NCI-H2029 treated with DMSO at 0.1 percent for 48 hours (cell line): Measurements from ENCODE around the gene SOX18.

ENCODE experiments used
- DNase-seq: peaks from one replicate; lab custom pipeline; 2025; lab: John Stamatoyannopoulos, UW

SOX18 gene

DNA sequence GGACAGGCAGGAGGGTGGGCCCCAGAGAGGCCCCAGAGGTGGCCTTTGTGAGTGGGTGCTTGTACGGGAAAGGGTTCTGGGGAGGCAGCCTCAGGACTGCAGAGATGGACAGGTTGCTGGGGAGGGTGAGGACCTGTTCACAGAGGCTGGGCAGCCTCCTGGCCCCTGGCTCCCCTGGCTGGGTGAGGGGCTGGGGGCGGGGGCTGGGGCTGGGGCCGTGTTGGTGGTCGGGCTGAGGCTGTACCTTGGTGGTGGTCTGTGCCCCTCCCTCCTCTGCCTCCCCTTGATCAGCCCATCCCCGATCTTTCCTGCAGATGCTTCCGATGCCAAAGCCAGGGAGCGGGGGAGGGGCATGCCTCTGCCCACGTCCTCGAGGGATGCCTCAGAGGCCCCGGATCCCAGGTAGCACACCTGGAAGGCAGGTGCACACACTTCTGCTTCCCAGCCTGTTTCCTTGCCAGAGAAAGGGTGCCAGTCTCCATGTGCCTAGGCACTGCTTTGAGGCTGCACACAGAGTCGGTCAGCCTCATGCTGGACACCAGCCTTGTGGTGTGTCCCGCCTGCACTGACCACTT, 18.4 kb upstream of the SOX18 start:
- no peak for DNase-seq

DNA sequence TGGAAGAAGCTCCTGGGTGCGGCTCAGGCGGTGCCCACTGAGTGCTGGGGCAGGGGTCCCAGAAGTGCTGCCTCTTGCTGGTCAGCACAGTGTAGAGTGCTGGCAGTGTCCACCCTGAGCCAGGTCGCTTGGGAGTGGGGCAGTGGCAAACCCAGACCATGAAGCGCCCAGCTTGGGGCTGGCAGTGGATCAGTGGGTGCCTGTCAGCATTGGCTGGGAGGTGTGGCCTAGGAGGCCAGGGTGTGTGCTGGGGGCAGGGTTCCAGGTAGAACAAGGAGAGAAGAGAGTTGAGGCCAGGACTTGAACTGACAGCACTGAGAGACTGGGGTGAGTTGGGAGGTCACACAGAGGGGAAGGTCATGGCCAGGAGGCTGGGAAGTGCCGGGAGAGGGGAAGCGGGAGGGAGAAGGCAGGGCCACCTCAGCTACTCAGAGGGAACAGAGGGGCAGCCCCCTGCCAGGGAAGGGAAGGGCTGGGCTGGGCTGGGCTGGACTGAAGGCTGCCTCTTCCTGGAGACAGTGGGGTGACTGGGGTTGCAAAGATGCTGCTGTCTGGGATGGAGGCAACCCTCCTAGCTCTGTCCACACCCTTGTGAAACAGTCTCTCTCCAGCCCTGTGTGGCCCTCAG, 17.7 kb upstream of the SOX18 start:
- no peak for DNase-seq

DNA sequence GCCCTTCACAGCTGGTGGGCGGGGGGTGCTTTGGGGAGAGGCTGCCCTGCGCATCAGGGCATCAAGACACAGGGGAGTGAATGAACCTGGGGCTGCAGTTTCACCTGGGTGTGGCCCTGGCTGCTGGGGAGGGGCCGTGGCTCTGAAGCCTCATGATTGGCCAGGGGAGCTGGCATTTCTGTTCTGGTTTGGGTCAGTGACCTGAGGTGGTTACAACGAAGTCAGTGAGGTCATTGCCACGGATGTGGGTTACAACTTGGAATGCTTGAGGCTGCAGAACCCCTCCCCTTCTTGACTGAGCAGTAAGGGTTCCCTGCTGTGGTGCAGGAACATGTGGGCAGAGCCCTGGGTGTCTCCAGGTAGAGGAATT, 16.5 kb upstream of the SOX18 start:
- no peak for DNase-seq

DNA sequence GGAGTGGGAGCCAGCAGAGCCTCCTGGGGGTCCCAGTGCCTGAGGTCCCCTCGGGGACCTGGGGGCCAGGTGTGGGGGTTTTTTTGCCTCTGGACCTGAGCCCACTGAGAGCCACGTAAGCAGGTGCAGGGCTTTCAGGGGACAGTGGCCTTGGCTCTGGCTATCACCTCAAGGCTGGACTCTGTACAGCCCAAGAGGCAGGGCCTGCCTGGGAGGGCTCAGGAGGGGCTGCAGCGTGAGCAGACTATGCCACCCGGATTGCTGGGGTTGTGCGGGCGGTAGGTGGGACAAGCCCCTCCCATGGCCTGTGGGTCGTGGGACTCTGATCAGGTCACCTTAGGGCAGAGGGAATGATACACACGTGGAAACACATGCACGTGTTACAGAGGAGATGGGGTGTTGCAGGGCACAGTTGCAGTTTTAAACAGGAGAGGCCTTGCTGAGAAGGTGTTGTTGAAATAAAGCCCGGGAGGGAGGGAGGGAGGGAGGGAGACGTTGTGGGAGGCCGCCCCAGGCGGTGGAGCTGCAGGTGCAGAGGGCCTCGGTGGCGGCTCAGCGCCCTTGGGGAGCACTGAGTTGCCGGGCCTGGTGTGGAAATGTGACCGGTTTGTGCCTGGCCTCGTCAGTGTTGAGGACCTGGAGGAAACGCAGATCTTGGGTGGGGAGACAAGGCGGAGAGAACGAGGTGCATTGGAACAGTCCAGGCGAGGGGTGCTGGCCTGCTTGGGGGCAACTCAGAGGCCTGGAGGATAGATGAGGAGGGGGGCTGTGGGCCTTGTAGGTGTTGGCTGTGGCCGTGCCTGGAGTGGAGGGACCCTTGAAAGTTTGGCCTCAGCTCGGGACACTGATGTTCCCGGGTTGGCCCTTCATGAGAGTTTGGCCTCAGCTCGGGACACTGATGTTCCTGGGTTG, 15.9 kb upstream of the SOX18 start:
- DNase-seq = no peak

DNA sequence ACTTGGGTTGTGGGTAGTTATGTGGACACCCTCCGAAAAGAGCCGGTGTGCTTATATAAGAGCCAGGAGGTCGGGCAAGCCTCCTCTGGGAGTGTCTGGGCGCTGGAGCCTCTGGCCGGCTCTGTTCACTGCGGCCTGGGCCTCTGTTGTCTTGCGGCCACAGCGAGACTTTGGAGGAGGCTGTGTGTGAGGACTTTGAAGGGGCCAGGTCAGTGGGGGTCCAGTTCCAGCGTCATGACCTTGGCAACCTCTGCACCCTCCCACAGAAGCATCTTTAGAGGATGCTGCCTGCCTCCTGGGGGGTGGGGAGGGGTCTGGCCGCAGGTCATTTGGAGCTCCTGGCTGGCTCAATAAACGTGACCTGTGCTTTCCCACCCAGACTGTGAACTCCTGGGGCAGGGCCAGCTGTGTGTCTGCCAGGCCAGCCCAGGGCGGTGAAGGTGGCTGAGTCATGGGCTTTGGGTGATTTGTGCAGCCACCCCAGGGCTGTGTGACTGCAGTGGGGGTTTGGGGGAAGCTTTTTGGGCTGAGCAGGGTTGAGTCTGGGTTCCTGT, 14.8 kb upstream of the SOX18 start:
- no peak for DNase-seq

DNA sequence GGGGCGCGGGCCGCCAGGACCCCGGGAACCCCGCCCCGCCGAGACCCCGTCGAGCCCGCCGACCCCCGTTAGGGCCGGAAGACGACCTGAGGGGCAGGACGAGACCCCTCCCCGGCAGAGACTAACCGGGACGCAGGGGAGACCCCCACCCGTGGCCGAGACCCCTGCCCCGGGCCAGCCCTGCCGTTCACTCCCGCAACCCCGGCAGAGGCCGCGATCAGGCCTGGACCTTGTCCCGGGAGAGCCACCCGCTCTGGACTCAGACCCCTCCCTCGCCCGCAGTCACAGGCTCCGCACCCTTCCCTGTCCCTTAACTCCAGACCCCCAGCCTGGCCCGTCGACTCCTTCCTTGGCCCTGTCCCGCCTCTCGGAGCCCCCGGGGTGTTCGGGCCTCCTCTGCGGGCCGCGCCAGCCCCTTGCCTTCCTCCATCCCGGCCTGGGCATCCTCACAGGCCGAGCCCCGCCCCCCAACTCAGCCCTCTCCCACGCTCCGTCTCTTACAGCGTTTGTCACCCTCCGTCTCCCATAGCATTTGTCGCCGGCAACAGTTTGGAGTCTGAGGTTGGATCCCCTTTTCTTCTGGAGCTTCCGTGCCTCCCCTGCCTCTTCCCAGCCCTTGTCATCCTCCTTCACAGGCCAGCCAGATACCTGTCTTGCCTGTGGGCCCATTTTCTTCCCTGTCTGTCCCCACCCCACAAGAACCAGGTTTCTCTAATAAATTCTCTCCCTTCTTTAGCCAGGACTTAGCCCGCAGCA, 14.1 kb upstream of the SOX18 start:
- no peak for DNase-seq

DNA sequence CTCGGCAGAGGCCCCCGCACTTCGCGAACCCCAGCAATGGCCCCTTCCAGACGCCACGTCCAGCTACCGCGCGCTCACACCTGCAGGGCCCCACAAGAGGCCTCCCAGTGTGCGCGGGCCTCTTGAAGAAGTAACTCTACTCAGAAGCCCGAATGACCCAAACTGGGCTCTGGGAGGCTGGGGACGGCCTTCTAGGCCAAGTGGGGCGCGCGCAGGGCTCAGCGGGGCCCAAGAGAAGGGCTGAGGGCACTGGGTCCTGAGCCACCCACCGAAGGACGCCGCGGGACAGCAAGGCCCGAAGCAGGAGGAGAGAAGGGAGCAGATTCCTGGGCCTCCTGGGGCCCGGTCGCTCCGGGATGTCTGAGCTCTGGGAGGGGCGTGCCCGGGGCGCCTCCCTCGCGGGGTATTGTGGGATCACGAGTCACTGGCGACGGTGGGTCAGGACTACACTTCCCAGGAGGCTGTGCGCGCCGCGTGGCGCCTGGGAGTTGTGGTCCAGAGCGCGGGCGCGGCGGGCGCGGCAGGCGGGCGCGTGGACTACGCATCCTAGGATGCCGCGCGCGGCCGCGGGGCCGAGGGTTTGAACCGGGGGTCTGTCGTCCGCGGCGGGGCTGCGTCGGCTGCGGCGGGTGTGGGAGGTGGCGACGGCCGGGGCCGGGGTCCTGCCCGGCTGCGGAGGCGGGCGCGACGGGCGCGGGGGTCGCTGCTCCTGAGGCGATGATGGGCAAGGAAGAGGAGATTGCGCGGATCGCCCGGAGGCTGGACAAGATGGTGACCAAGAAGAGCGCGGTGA, 13.4 kb upstream of the SOX18 start, which contains the start of gene TCEA2:
Gene TCEA2 (plus strand): TSS at position 603 of the 793 bp plus-strand sequence. CDS start 115 bp downstream, at position 718.
- peak; percentile 15 for DNase-seq

DNA sequence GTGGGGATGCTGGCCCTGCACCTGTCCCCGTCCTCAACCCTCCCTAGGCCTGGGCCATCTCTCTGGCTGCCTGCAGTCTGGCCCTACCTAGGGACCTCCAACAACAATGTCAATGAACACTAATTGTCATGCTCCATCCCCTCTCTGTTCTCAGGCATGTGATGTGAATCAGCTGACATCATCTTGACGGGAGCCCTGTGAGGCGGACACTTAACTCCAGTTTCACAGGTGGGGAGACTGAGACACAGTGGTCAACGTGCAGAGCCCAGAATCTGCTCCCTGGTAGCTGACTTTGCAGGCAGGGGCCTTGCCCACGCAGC, 12.8 kb upstream of the SOX18 start:
- DNase-seq = no peak

DNA sequence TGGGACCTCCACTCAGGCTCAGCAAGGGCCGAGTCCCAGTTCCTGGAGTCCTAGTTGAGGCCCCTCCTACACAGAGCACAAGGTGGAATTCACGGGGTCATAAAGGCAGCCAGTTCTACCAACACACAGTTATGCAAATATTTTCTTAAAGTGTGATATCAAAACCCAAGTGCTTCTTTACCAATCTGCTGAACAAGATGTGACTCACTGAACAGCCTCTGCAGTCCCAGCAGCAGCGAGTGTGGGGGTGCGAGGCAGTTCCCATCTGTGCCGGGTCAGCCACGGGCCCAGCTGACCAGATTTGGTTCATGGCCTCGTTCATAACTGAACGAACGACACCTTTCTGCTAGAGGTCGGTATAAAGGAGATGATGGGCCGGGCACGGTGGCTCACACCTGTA, 9.1 kb upstream of the SOX18 start:
- no peak for DNase-seq

DNA sequence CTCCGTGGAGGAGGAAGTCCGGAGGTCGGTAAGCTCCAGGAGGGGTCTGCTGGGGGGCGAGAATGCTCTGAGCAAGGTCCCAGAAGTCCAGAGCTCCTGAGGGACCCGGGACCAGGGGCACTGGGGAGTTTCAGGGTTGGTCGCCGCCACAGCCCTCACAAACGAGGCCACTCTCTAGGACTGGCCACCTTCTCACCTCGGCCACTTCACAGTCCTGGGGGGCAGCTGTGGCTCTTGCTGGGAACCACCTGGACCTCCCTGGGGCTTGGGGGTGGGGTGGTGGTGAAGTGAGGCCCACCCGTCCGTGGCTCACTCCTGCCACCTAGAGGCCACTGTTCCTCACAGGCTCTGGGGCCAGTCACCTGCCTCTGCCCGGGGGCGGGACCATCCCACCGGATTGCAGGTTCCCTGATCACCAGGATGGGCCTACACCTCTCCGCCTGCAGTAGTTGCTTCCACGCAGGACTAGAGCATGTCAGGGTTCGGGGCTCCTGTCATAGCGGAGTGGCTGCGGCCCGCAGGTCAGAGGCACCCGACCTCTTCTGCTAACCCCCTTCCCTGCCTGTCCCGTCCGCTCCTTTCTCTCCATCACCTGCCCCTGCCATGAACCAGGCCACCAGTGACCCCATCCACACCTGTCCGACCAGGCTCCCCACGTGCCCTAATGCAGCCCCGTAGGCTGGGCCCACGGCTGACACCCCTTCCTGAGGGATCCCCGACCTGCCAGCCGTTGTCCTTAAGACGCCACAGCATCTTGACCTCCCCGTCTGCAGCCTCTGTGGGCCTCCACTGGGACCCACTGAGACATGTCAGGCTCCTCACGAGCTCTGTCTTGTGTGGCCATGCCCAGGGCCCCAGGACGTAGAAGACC, 8.4 kb upstream of the SOX18 start:
- peak; percentile 9 for DNase-seq

DNA sequence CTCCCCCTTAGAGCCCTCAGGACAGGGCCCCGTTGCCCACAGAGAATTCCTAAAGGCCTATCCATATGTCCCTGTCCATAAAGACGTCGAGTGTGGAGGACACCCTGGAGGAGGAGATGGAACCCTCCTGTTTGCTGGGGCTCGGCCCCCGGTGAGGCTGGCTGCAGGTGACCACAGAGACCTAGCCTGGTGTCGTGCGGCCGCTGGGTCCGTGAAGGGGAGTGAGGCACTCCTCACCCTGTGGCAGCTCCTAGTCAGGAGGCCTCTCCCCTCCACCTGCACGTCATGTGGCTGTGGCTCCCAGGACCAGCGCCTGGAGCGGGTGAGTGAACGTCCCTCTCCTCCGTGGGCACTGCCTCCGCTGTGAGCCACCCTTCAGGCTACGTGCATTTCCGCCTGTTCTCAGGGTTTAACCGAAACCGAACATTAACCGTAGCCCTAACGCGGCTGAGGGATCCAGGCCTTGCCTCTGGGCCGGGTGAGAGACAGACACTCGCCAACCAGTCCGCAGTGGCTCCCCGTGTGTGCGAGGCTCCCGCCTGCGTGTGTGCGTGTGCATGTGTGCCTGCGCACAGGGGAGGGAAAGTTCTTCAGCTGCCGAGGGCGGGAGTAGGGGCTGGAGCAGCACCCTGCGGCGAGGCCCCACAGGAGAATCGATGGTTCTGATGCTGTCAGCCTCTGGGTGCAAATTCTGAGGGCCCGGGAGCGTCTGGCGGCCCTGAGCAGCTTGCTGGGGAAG, 7.6 kb upstream of the SOX18 start:
- DNase-seq = no peak

DNA sequence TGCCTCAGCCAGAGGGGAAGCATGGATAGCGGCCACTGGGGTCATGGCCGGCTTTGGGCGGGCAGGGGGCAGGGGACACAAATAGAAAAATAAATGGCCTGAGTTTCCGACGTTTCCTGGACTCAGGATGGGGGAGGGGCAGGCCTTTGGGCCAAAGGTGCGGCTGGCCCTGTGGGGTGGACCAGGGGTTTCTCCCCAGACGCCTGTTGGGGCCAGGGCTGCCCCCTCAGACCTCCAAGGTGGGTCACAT, 7.1 kb upstream of the SOX18 start:
- no peak for DNase-seq

DNA sequence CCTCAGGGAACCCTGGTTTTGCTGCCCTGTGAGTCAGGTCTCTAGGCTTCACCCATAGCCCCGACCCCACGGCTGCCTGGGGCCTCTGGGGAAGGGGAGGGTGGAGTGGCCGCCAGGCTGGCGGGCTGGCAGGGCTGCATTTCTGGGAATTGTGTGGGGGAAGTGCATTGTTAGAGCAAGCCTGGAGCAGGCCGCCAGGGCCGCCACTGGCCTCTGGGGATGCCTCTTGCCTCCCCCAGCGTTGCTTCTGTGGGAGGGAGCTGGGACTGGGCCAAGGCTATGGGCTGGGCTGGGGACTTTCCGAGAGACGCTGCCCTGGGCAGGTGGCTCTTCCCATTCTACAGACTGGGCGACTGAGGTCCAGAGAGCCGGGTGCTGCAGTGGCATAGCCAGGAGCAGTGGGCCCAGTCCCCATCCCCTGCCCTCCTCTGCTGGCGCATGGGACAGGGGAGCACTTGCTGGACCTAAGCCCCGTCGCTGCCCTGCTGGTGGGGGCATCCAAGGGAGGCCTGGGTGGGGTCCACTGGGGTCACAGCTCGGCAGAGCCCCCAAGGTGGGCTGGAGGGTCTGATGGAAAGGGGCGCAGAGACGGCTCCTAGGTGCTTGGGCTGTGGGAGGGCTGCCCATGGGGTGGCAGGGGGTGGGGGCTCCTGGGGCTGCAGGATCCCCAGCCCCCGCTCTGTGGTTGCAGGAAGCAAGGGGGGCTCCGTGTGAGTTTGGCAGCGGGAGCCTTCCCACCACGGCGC, 6.6 kb upstream of the SOX18 start:
- DNase-seq = no peak

DNA sequence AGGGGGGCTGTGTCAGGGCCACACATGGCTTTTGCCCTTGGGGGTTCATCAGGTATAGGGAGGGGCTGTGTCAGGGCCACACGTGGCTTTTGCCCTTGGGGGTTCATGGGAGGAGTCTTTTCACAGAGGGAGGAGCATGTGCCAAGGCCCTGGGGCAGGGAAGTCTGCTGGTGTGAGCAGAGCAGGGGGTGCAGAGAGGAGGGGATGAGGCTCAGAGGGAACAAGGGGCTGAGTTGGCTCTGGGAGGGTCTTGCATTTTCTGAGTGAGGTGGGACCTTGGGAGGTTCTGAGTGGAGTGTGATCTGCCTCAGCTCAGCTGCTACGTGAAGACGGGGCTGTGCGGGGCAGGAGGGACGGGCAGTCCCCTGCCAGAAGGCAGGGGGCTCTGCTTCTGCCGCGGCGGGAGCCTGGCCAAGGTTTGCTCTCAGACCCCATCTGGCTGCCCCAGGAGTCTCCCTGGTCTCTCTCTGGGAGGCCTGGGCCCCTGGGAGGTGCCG, 6.0 kb upstream of the SOX18 start:
- DNase-seq = no peak

DNA sequence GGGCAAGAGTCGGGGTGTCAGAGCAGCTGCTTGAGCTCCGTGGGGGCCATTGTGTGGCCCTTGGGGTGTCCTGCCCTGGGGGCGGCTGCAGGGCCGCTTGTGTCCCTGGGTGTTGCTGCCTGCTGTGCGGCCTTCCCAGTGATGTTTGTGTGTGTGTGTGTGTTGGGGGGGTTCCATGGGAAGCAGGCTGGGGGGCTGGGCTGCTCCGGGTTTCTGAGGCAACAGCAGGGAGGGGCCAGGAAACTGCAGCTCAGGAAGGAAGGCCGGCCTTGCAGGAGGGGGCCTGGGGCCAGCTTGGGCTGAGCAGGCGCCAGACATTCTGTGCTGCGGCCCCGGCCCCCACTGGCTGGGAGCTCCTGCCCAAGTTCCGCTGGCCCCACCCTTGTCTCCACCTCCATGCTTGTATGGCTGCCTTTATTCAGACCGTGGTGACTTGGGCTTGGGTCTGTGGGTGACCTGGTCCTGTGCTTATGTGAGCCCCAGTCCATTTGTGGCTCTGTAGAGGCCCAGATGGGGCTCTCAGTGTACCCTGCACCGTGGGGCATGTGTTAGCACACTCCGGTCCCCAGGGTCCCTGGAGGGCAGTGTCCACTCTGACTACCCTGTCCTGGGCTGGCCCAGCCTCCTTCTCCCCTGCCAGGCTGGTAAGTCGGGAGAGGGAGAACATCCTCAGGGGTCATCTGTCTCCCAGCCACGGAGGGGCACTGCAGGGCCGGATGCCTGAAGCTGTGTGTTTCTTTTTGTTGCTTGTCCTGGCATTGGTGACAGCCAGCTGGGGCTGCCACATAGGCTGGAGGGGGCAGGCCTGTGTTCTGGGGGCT, 4.6 kb upstream of the SOX18 start:
- DNase-seq = no peak

DNA sequence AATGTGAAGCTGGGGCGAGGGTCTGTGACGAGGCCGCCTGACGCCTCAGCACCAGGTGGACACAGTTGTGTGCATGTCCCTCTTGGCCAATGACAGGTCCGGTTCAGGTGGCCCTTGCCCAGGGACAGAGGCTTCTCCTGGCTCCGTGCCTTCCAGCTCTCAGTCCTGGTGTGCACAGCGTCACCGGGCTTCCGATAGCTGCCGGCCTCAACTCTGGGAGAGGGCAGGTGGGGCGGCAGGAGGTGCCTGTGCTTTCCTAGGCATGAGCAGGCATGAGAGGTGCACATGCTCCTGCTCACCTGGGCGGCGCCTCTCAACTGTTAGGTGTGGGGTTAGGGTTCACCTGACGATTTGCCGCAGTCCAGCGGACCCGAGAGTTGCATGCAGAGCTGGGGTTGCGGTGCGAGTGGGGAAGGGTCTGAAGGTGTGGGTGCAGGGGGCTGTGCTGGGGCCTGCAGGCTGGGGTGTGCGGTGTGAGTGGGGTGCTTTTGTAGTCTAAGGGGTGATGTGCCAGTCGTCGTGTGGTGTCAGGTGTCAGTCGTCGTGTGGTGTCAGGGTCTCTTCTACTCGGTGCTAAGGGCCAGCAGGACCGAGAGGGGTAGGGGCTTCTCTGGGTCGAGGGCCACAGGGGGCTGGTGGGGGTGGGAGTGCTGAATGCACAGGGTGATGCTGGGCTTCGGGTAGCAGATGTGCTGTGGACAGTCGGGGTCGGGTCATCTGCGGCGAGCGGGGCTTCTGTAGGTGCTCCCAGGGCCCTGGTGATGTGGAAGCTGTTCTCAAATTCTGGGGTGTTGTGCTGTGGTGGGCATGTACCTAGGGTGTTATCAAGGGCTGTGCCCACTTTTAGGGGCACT, 3.8 kb upstream of the SOX18 start:
- no peak for DNase-seq

DNA sequence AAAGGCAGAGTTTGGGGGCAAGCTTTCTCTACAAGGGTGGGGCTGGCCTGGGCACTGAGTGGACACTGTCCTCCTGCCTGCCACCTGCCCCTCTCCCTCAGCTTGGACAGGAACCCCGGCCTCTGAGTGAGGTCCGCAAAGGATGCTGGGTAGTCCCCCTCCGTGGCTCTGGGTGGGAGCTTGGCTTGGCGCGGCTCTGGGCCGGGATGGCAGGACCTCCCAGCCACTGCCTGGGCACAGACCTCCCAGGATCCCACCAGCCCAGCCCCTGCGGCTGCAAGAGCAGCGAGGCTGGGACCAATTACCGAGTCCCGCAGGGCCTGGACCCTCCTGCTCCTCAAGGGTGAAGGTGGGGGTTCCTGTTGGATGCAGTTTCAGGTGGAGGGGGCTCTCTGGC, 2.9 kb upstream of the SOX18 start:
- DNase-seq = no peak
